Measurements from ENCODE around the gene BIK.
A peak's percentile ranks its signal among the peaks of the same experiment; 100 is the strongest.
"Not testable (repeated sequence)": the region's sequence is repeated elsewhere in the genome, so short reads cannot be mapped to it uniquely, and the experiment has no call there.

The BIK gene

GRCh38 chr22:43142880-43143562 lies 32.5 kb downstream of the BIK start, which contains the start of gene MCAT:
MCAT (minus strand) TSS chr22:43143398; CDS start chr22:43143348, 50 bp downstream.
- DNase-seq: peak; percentile 56

- DNase-seq: no peak
Observed at GRCh38 chr22:43144949-43145348, 34.4 kb downstream of the BIK start.

- DNase-seq: not testable (repeated sequence)
Observed at GRCh38 chr22:43145371-43145770, 34.8 kb downstream of the BIK start.

GRCh38 chr22:43146332-43146731 lies 35.8 kb downstream of the BIK start:
- DNase-seq: not testable (repeated sequence)

GRCh38 chr22:43147821-43148220 lies 37.3 kb downstream of the BIK start:
- DNase-seq: no peak

- DNase-seq: no peak
Observed at GRCh38 chr22:43148581-43148980, 38.0 kb downstream of the BIK start.

- DNase-seq: no peak
Observed at GRCh38 chr22:43150731-43151206, 40.2 kb downstream of the BIK start.

GRCh38 chr22:43151251-43152002 lies 40.9 kb downstream of the BIK start, which contains the start of gene TSPO:
TSPO (plus strand) TSS chr22:43151559; CDS start chr22:43159239, 7,680 bp downstream.
- no peak for DNase-seq

GRCh38 chr22:43152003-43152356 lies 41.4 kb downstream of the BIK start:
- no peak for DNase-seq

GRCh38 chr22:43152357-43153071 lies 42.0 kb downstream of the BIK start:
- peak; percentile 33 for DNase-seq

GRCh38 chr22:43153899-43154298 lies 43.3 kb downstream of the BIK start:
- no peak for DNase-seq

- no peak for DNase-seq
Observed at GRCh38 chr22:43154887-43155536, 44.5 kb downstream of the BIK start.

- DNase-seq: no peak
Observed at GRCh38 chr22:43155789-43156188, 45.2 kb downstream of the BIK start.

GRCh38 chr22:43156413-43156812 lies 45.9 kb downstream of the BIK start:
- no peak for DNase-seq

- DNase-seq: no peak
Observed at GRCh38 chr22:43157874-43158546, 47.5 kb downstream of the BIK start.

- DNase-seq: no peak
Observed at GRCh38 chr22:43158778-43159483, 48.4 kb downstream of the BIK start.

GRCh38 chr22:43159484-43160178 lies 49.1 kb downstream of the BIK start:
- no peak for DNase-seq

GRCh38 chr22:43160497-43161126 lies 50.1 kb downstream of the BIK start:
- no peak for DNase-seq

GRCh38 chr22:43162412-43163150 lies 52.0 kb downstream of the BIK start:
- DNase-seq: no peak

Measured in NCI-H1694 (cell line).